Coronary artery (tissue), 2 donors: ENCODE results near the gene RPS19BP1.

Experiments
- DNase-seq: peaks from one replicate; pipeline ENCODE4 v3.0.0-alpha.2; 2017; ENCODE audit warnings: low spot score
- H3K27ac ChIP-seq, 2 donors: fragments of 200-600 bp; sonication (generic); one replicate each; pipeline ENCODE4 v1.5.1; 2016 to 2019
- H3K4me3 ChIP-seq: fragments of 200-600 bp; sonication (generic); 2 replicates; pipeline ENCODE4 v1.5.1; 2016; ENCODE audit warnings: mild to moderate bottlenecking, moderate library complexity
- CTCF ChIP-seq: fragments of 200-600 bp; sonication (generic); IDR thresholded peaks from one replicate; pipeline ENCODE4 v1.5.1; 2019; ENCODE audit warnings: antibody characterized with exemption

Gene RPS19BP1

GRCh38 chr22:39575552-39575825 is 42.9 kb upstream of the RPS19BP1 start:
- Histone ChIP-seq H3K4me3 (no peak overlapping the region), H3K27ac (no peak overlapping the region)
- no peak for DNase-seq
- no peak for TF ChIP-seq CTCF

- no peak for TF ChIP-seq CTCF
- H3K4me3 ChIP-seq: no peak overlapping the region
- DNase-seq: no peak
- H3K27ac ChIP-seq: no peak overlapping the region
These were observed 42.4 kb upstream of the RPS19BP1 start for GRCh38 chr22:39574779-39575551.

- no peak overlapping the region for H3K27ac ChIP-seq
- DNase-seq: no peak
- TF ChIP-seq CTCF: no peak
- H3K4me3 ChIP-seq: no peak overlapping the region
These were observed 39.0 kb upstream of the RPS19BP1 start for GRCh38 chr22:39571538-39571937.

- no peak for TF ChIP-seq CTCF
- Histone ChIP-seq H3K27ac (no peak within 1 kb of the TSS), H3K4me3 (no peak within 1 kb of the TSS)
- no peak for DNase-seq
These were observed 38.1 kb upstream of the RPS19BP1 start, which contains the start of gene CACNA1I for GRCh38 chr22:39570665-39571064. TSS of gene CACNA1I (plus strand) at chr22:39570753. CDS start at chr22:39570753, 0 bp downstream.

- H3K27ac ChIP-seq: no peak overlapping the region
- no peak for TF ChIP-seq CTCF
- DNase-seq: no peak
- H3K4me3 ChIP-seq: no peak overlapping the region
These were observed 37.7 kb upstream of the RPS19BP1 start for GRCh38 chr22:39570226-39570625.

GRCh38 chr22:39569066-39569465 is 36.5 kb upstream of the RPS19BP1 start:
- Histone ChIP-seq H3K4me3 (no peak overlapping the region), H3K27ac (no peak overlapping the region)
- no peak for DNase-seq
- no peak for TF ChIP-seq CTCF

GRCh38 chr22:39568278-39568981 is 35.9 kb upstream of the RPS19BP1 start:
- Histone ChIP-seq H3K4me3 (no peak overlapping the region), H3K27ac (no peak overlapping the region)
- no peak for TF ChIP-seq CTCF
- DNase-seq: no peak
